GM19397 (cell line): ENCODE data around the gene JAG1.

ENCODE experiments used
- ATAC-seq: cut with Tn5 transposase; IDR thresholded peaks from one replicate; pipeline ENCODE4 v1.9.1; 2021; ENCODE audit warnings: mild to moderate bottlenecking, moderate library complexity; ENCODE audit not compliant: unreplicated experiment

Gene JAG1

GRCh38 chr20:10669843-10670446 lies 3.9 kb downstream of the JAG1 start:
- ATAC-seq = no peak

GRCh38 chr20:10668677-10669368 lies 5.0 kb downstream of the JAG1 start:
- ATAC-seq = no peak

- ATAC-seq = no peak
Observed at GRCh38 chr20:10667560-10668167, 6.1 kb downstream of the JAG1 start.

- no peak for ATAC-seq
Observed at GRCh38 chr20:10667077-10667401, 6.8 kb downstream of the JAG1 start.

GRCh38 chr20:10666221-10667076 lies 7.3 kb downstream of the JAG1 start:
- no peak for ATAC-seq

GRCh38 chr20:10665791-10666190 lies 8.0 kb downstream of the JAG1 start:
- ATAC-seq = no peak

- no peak for ATAC-seq
Observed at GRCh38 chr20:10665027-10665561, 8.7 kb downstream of the JAG1 start.

GRCh38 chr20:10663756-10664155 lies 10.0 kb downstream of the JAG1 start:
- no peak for ATAC-seq

- no peak for ATAC-seq
Observed at GRCh38 chr20:10662661-10663458, 10.9 kb downstream of the JAG1 start.

- ATAC-seq = no peak
Observed at GRCh38 chr20:10662151-10662550, 11.6 kb downstream of the JAG1 start.

- ATAC-seq = no peak
Observed at GRCh38 chr20:10661261-10661660, 12.5 kb downstream of the JAG1 start.

GRCh38 chr20:10660661-10661060 lies 13.1 kb downstream of the JAG1 start:
- no peak for ATAC-seq

GRCh38 chr20:10659651-10660601 lies 13.9 kb downstream of the JAG1 start:
- ATAC-seq = no peak

GRCh38 chr20:10658876-10659632 lies 14.7 kb downstream of the JAG1 start:
- no peak for ATAC-seq

GRCh38 chr20:10658051-10658823 lies 15.6 kb downstream of the JAG1 start:
- ATAC-seq = no peak

- no peak for ATAC-seq
Observed at GRCh38 chr20:10657453-10657852, 16.3 kb downstream of the JAG1 start.

GRCh38 chr20:10655720-10656669 lies 17.8 kb downstream of the JAG1 start:
- ATAC-seq = no peak
